A673 (cell line): ENCODE measurements around the gene TENM4. TPM values are rescaled to one million over a fixed set of nuclear protein-coding genes. Genes with fewer than 3 reads are reported as not detected.

Experiments used
- Bru-seq: library from RNA; stranded (reverse); fragments of 400-500 nt; gene quantifications from one replicate; lab custom pipeline; 2021; lab: Mats Ljungman, UMichigan
- BruChase-seq, 2 experiments: library from RNA; stranded (reverse); fragments of 400-500 nt; gene quantifications; one replicate each; lab custom pipeline; 2021; lab: Mats Ljungman, UMichigan
- BruUV-seq: library from RNA; stranded (reverse); fragments of 400-500 nt; replicated peaks from 2 replicates; lab custom pipeline; 2021; lab: Mats Ljungman, UMichigan
- CTCF ChIA-PET: fragments of 300-600 bp; sonication (Branson Sonifier 250); formaldehyde crosslinking; loops from one replicate; lab custom pipeline; 2022; ENCODE audit warnings: antibody characterized with exemption; lab: Charles Lee
- POLR2A ChIA-PET: fragments of 300-600 bp; sonication (Branson Sonifier 250); formaldehyde crosslinking; loops from one replicate; lab custom pipeline; 2022; ENCODE audit warnings: antibody characterized with exemption; ENCODE audit not compliant: low non-redundant PET; lab: Charles Lee
- DNase-seq: peaks from one replicate; pipeline ENCODE4 v3.0.0-alpha.2; 2015; ENCODE audit warnings: low spot score
- H3K27ac ChIP-seq: fragments of 200-600 bp; sonication (generic); 2 replicates; pipeline ENCODE4 v1.5.1; 2016; ENCODE audit warnings: mixed run types, low read depth, mild to moderate bottlenecking, mixed read lengths, antibody characterized with exemption, low read length; ENCODE audit not compliant: poor library complexity, severe bottlenecking
- H3K27me3 ChIP-seq: fragments of 200-600 bp; sonication (generic); replicated peaks from 2 replicates; pipeline ENCODE4 v1.6.1; 2017; ENCODE audit warnings: mixed run types, low read depth, mild to moderate bottlenecking, mixed read lengths, antibody characterized with exemption, low read length; ENCODE audit not compliant: insufficient read depth, poor library complexity
- H3K36me3 ChIP-seq: fragments of 200-600 bp; sonication (generic); 2 replicates; pipeline ENCODE4 v1.6.1; 2016; ENCODE audit warnings: mixed run types, mild to moderate bottlenecking, mixed read lengths, antibody characterized with exemption, low read length; ENCODE audit not compliant: insufficient read depth, poor library complexity, severe bottlenecking
- H3K4me1 ChIP-seq: fragments of 200-600 bp; sonication (generic); 2 replicates; pipeline ENCODE4 v1.6.1; 2017; ENCODE audit warnings: mixed run types, mild to moderate bottlenecking, mixed read lengths, antibody characterized with exemption, low read length; ENCODE audit not compliant: insufficient read depth, poor library complexity, severe bottlenecking
- H3K4me3 ChIP-seq: fragments of 200-600 bp; sonication (generic); 2 replicates; pipeline ENCODE4 v1.5.1; 2016; ENCODE audit warnings: low read depth, mixed run types, mild to moderate bottlenecking, mixed read lengths, low read length; ENCODE audit not compliant: poor library complexity, severe bottlenecking
- H3K9me3 ChIP-seq: fragments of 200-600 bp; sonication (generic); 2 replicates; pipeline ENCODE4 v1.6.1; 2016; ENCODE audit warnings: mixed run types, low read depth, mild to moderate bottlenecking, mixed read lengths, antibody characterized with exemption, low read length; ENCODE audit not compliant: poor library complexity, severe bottlenecking
- CTCF ChIP-seq: fragments of 300-800, 200-600 bp; sonication (generic); conservative IDR thresholded peaks from 2 replicates; pipeline ENCODE4 v1.5.1; 2017; ENCODE audit warnings: low read depth, mild to moderate bottlenecking, antibody characterized with exemption, low read length, moderate library complexity, mixed read lengths
- EZH2 ChIP-seq: fragments of 200-600 bp; sonication (generic); IDR thresholded peaks from 2 replicates; pipeline ENCODE4 v1.6.1; 2017; ENCODE audit warnings: borderline replicate concordance, low read depth, mild to moderate bottlenecking, mixed read lengths, antibody characterized with exemption, low read length; ENCODE audit not compliant: poor library complexity, severe bottlenecking
- intact Hi-C: fragments of 100-400 bp; cut with micrococcal nuclease; formaldehyde crosslinking; loops from one replicate; pipeline ENCODE4 v1.10.0; 2022; ENCODE audit not compliant: unreplicated experiment
- long read RNA-seq: library from polyadenylated mRNA; stranded (forward); transcript quantifications from one replicate; pipeline ENCODE4 v2.0.0, GENCODE V29; 2022
- total RNA-seq: library from RNA; stranded (reverse); gene quantifications from 2 replicates; pipeline ENCODE4 v1.2.3, GENCODE V29; 2021

The TENM4 gene
- 0.11 and 0.68 TPM in 2 replicates for total RNA-seq
- percentile 13 among the genes with signal in this experiment for Bru-seq, nascent RNA
- BruChase-seq, experiment 1, labeled RNA remaining after a 2-hour chase: percentile 13 among the genes with signal in this experiment
- BruChase-seq, experiment 2, labeled RNA remaining after a 6-hour chase: percentile 14 among the genes with signal in this experiment
- long read RNA-seq: 0 reads

GRCh38 chr11:79440571-79441460 lies at the start of gene TENM4:
TSS of gene TENM4 (minus strand) at chr11:79441030. CDS start at chr11:79069944, 371,086 bp downstream.
- Histone ChIP-seq H3K27me3 (peaks cover 100% of the 10 kb centered on the region), H3K27ac (no peak within 1 kb of the TSS), H3K36me3 (no peaks in the 10 kb centered on the region), H3K9me3 (no peaks in the 10 kb centered on the region), H3K4me3 (peak within 1 kb of the TSS; percentile 37), H3K4me1 (peaks cover 34% of the 10 kb centered on the region)
- intact Hi-C loops: no loop called here
- ChIA-PET POLR2A (no interaction called here), CTCF (interaction anchor here (1.1 kb wide), 1 partner anchor 40 kb away, joined by 4 read pairs; no protein-coding TSS in a partner anchor)
- TF ChIP-seq CTCF: peak; percentile 33; the same call in 1 of the 2 replicates
- TF ChIP-seq EZH2: no peak
- peak; percentile 51 for DNase-seq
- BruUV-seq: no TSS peak

GRCh38 chr11:79488286-79488685 lies 47.5 kb upstream of the TENM4 start:
- POLR2A ChIA-PET: no interaction called here
- intact Hi-C loops: no loop called here
- no peaks in the 10 kb centered on the region for H3K9me3 ChIP-seq
- no peak overlapping the region for H3K27ac ChIP-seq
- DNase-seq: no peak
- no peak overlapping the region for H3K4me3 ChIP-seq
- H3K27me3 ChIP-seq: no peaks in the 10 kb centered on the region
- CTCF ChIA-PET: no interaction called here
- no peaks in the 10 kb centered on the region for H3K36me3 ChIP-seq
- no TSS peak for BruUV-seq
- H3K4me1 ChIP-seq: no peaks in the 10 kb centered on the region
- TF ChIP-seq CTCF (no peak), EZH2 (no peak)

- intact Hi-C loops: no loop called here
- Histone ChIP-seq H3K27ac (no peak overlapping the region), H3K9me3 (no peaks in the 10 kb centered on the region), H3K4me1 (no peaks in the 10 kb centered on the region), H3K27me3 (no peaks in the 10 kb centered on the region), H3K36me3 (no peaks in the 10 kb centered on the region), H3K4me3 (no peak overlapping the region)
- BruUV-seq: no TSS peak
- TF ChIP-seq EZH2 (no peak), CTCF (no peak)
- no peak for DNase-seq
- CTCF ChIA-PET: no interaction called here
- POLR2A ChIA-PET: no interaction called here
Measured at GRCh38 chr11:79487412-79487811, 46.6 kb upstream of the TENM4 start.
